GM23338 (cell line): ENCODE data around the gene ANGPT4. TPM values are rescaled to one million over a fixed set of nuclear protein-coding genes. Genes with fewer than 3 reads are reported as not detected.

Experiments used
- ATAC-seq: fragments of 200-7000 bp; cut with Tn5 transposase; 3 replicates; pipeline ENCODE4 v1.9.1; 2020
- DNase-seq: peaks from one replicate; pipeline ENCODE4 v3.0.0-alpha.2; 2015; ENCODE audit warnings: low spot score
- H2AFZ ChIP-seq: fragments of 200-600 bp; sonication (generic); 2 replicates; pipeline ENCODE4 v1.8.0; 2016; ENCODE audit warnings: antibody characterized with exemption, mild to moderate bottlenecking, moderate library complexity
- H3F3A ChIP-seq: fragments of 200-600 bp; sonication (generic); replicated peaks from 2 replicates; pipeline ENCODE4 v1.8.0; 2017; ENCODE audit warnings: antibody characterized with exemption, mixed run types, low read depth
- H3K27ac ChIP-seq: fragments of 200-600 bp; sonication (generic); 2 replicates; pipeline ENCODE4 v1.6.1; 2016; ENCODE audit warnings: low read depth
- H3K27me3 ChIP-seq: fragments of 200-600 bp; sonication (generic); 2 replicates; pipeline ENCODE4 v1.8.0; 2016; ENCODE audit warnings: mild to moderate bottlenecking, mixed run types, moderate library complexity; ENCODE audit not compliant: insufficient read depth
- H3K36me3 ChIP-seq: fragments of 200-600 bp; sonication (generic); 2 replicates; pipeline ENCODE4 v1.8.0; 2016; ENCODE audit warnings: mild to moderate bottlenecking; ENCODE audit not compliant: insufficient read depth
- H3K4me1 ChIP-seq: fragments of 200-600 bp; sonication (generic); 2 replicates; pipeline ENCODE4 v1.8.0; 2016; ENCODE audit warnings: mild to moderate bottlenecking, moderate library complexity; ENCODE audit not compliant: insufficient read depth
- H3K4me2 ChIP-seq: fragments of 200-600 bp; sonication (generic); 2 replicates; pipeline ENCODE4 v1.7.1; 2017; ENCODE audit warnings: mixed run types
- H3K4me3 ChIP-seq: fragments of 200-600 bp; sonication (generic); 2 replicates; pipeline ENCODE4 v1.6.1; 2016; ENCODE audit warnings: mixed run types
- H3K79me2 ChIP-seq: fragments of 200-600 bp; sonication (generic); replicated peaks from 2 replicates; pipeline ENCODE4 v1.8.0; 2017; ENCODE audit warnings: mild to moderate bottlenecking; ENCODE audit not compliant: insufficient read depth
- H3K9me2 ChIP-seq: fragments of 200-600 bp; sonication (generic); 2 replicates; pipeline ENCODE4 v1.8.0; 2017; ENCODE audit not compliant: insufficient read depth
- H4K20me1 ChIP-seq: fragments of 200-600 bp; sonication (generic); replicated peaks from 2 replicates; pipeline ENCODE4 v1.8.0; 2017; ENCODE audit warnings: mild to moderate bottlenecking; ENCODE audit not compliant: insufficient read depth
- H3K27ac Mint-ChIP-seq: 2 replicates; pipeline ENCODE4 v1.8.0; 2020; ENCODE audit warnings: inconsistent platforms, mild to moderate bottlenecking, moderate library complexity, mixed read lengths
- H3K27me3 Mint-ChIP-seq: 3 replicates; pipeline ENCODE4 v1.8.0; 2022; ENCODE audit warnings: low read depth, mild to moderate bottlenecking, moderate library complexity, mixed read lengths, inconsistent platforms; ENCODE audit not compliant: insufficient read depth, poor library complexity
- H3K36me3 Mint-ChIP-seq: 3 replicates; pipeline ENCODE4 v1.8.0; 2021; ENCODE audit warnings: low read depth, mild to moderate bottlenecking, inconsistent platforms, moderate library complexity, mixed read lengths
- H3K4me1 Mint-ChIP-seq: 3 replicates; pipeline ENCODE4 v1.8.0; 2020; ENCODE audit warnings: mild to moderate bottlenecking, inconsistent platforms, mixed read lengths
- H3K4me3 Mint-ChIP-seq: 3 replicates; pipeline ENCODE4 v1.8.0; 2021; ENCODE audit warnings: moderate library complexity, mild to moderate bottlenecking, inconsistent platforms, mixed read lengths
- H3K9me3 Mint-ChIP-seq: 3 replicates; pipeline ENCODE4 v1.8.0; 2020; ENCODE audit warnings: moderate library complexity, mild to moderate bottlenecking, inconsistent platforms, mixed read lengths
- CREB1 ChIP-seq: fragments of 250-450 bp; sonication (Bioruptor Pico); IDR thresholded peaks from 2 replicates; pipeline ENCODE4 v1.5.0; 2020; ENCODE audit warnings: low read depth, mild to moderate bottlenecking, moderate library complexity
- ETS1 ChIP-seq: IDR thresholded peaks from 2 replicates; pipeline ENCODE4 v1.6.1; 2016; ENCODE audit warnings: antibody characterized with exemption
- EZH2 ChIP-seq: fragments of 200-600 bp; sonication (generic); IDR thresholded peaks from one replicate; pipeline ENCODE4 v1.8.0; 2017; ENCODE audit warnings: antibody characterized with exemption, mild to moderate bottlenecking, low read depth; ENCODE audit not compliant: unreplicated experiment
- EZH2phosphoT487 ChIP-seq: fragments of 200-600 bp; sonication (generic); IDR thresholded peaks from one replicate; pipeline ENCODE4 v1.8.1; 2018; ENCODE audit warnings: antibody characterized with exemption; ENCODE audit not compliant: unreplicated experiment
- POLR2AphosphoS5 ChIP-seq: IDR thresholded peaks from 2 replicates; pipeline ENCODE4 v1.6.1; 2016; ENCODE audit warnings: antibody characterized with exemption, low read depth
- STAT1 ChIP-seq: IDR thresholded peaks from one replicate; pipeline ENCODE4 v1.6.1; 2016; ENCODE audit warnings: antibody characterized with exemption; ENCODE audit not compliant: unreplicated experiment
- ZNF114 ChIP-seq: fragments of 250-450 bp; sonication (Bioruptor Pico); IDR thresholded peaks from 2 replicates; pipeline ENCODE4 v1.5.0; 2020; ENCODE audit warnings: mild to moderate bottlenecking, moderate library complexity
- ZNF462 ChIP-seq: fragments of 250-450 bp; sonication (Bioruptor Pico); IDR thresholded peaks from 2 replicates; pipeline ENCODE4 v1.5.0; 2020; ENCODE audit warnings: mild to moderate bottlenecking, moderate library complexity
- polyA plus RNA-seq: library from polyadenylated mRNA; unstranded; fragments of >200 nt; fragmentation: Nextera tagmentation; extraction: Ambion mirVana; gene quantifications from 2 replicates; pipeline ENCODE4 v1.2.1, GENCODE V29; 2016
- total RNA-seq: library from RNA; depleted of rRNA; stranded (reverse); fragments of >200 nt; shearing (Covaris generic); gene quantifications from 2 replicates; pipeline ENCODE4 v1.2.3, GENCODE V29; 2014

ANGPT4 gene
- total and polyA plus RNA-seq, 2 experiments from 2014 or later: 0.17 TPM; not detected in 1

GRCh38 chr20:839626-840025 lies 76.5 kb downstream of the ANGPT4 start:
- peaks cover 29% of the 10 kb centered on the region for H3K27me3 Mint-ChIP-seq
- H3K27ac Mint-ChIP-seq: no peak overlapping the region
- no peaks in the 10 kb centered on the region for H3K36me3 ChIP-seq
- peaks cover 4% of the 10 kb centered on the region; the same call in 2 of the 3 replicates for H3K9me3 Mint-ChIP-seq
- no peaks in the 10 kb centered on the region for H3K36me3 Mint-ChIP-seq
- no peaks in the 10 kb centered on the region for H3K79me2 ChIP-seq
- H3K4me2 ChIP-seq: no peak overlapping the region
- H2AFZ ChIP-seq: no peak overlapping the region
- H3K4me3 ChIP-seq: no peak overlapping the region
- no peak overlapping the region for H3K27ac ChIP-seq
- 0 out of 2 replicates have a peak, but pooled peaks cover 8% of the 10 kb centered on the region for H3F3A ChIP-seq
- DNase-seq: no peak
- no peaks in the 10 kb centered on the region for H4K20me1 ChIP-seq
- H3K4me3 Mint-ChIP-seq: no peak overlapping the region
- peaks cover 15% of the 10 kb centered on the region; the same call in 1 of the 2 replicates for H3K4me1 ChIP-seq
- ATAC-seq: no peak
- peaks cover 46% of the 10 kb centered on the region for H3K27me3 ChIP-seq
- no peaks in the 10 kb centered on the region for H3K9me2 ChIP-seq
- peaks cover 18% of the 10 kb centered on the region for H3K4me1 Mint-ChIP-seq
- TF ChIP-seq ZNF462 (CRISPR knock-in tag): no peak
- no peak for TF ChIP-seq CREB1 (CRISPR knock-in tag)
- no peak for TF ChIP-seq ETS1
- no peak for TF ChIP-seq STAT1
- no peak for TF ChIP-seq EZH2
- TF ChIP-seq EZH2phosphoT487: no peak
- TF ChIP-seq POLR2AphosphoS5: no peak
- no peak for TF ChIP-seq ZNF114 (CRISPR knock-in tag)
